ENCODE data around the gene FOXG1.

- no peak for TF ChIP-seq POLR2A (IDR thresholded peaks at IDR 0.05; ENCODE audit: low read length)
- no peak for TF ChIP-seq GATA1 (IDR thresholded peaks at IDR 0.05; ENCODE audit: low read depth, low read length)
Observed at GRCh38 chr14:28762303-28762954, 4.2 kb upstream of the FOXG1 start.
